ENCODE results near the gene RNF166. TPM values are rescaled to one million over a fixed set of nuclear protein-coding genes. Genes with fewer than 3 reads are reported as not detected.

RNF166 gene
- total RNA-seq, 1 donor from 2014 or later, result 26.5 TPM

DNA sequence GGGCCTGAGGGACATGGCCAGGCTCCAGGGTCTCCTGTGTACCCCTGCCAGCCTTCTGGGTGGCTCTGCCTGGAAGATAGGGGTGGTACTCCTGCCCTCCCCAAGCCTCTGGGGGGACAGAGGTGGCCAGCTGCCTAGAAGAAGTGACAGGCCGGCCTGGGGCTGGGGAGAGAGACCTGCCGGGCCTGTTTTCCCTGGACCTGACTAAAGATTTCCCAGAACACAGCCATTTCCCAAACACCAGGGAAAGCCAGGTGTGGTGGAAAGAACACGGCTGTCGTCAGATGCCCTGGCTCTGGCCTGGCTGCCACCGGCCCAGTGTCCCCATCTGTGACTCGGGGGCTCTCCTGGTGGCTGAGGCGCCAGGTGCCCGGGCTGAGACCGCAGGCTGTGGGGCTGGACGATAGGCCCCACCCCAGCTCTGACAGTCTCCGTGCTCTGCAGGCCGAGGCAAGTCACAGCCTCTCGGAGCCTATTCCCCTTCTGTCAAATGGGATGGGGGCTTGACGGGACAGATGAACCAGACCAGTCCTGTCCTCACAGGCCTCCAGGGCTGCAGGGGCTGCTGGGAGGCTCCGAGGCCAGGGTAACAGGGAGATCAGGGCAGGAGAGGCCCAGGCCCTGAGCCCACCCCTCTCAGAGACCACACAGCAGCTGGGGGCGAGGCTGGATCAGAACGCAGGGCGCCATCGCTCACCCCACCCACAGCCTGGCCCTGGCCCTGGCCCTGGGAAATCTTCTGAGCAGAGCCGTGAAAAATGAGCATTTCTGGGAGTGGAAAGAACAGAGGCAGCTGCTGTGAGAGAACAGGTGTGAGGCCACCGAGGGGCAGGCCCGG, 33.1 kb upstream of the RNF166 start:
- Mint-ChIP-seq H3K9me3 (ENCODE audit: unreplicated experiment) (peaks cover 11% of the 10 kb centered on the region), H3K4me3 (ENCODE audit: unreplicated experiment) (no peak overlapping the region), H3K4me1 (ENCODE audit: low read depth, unreplicated experiment) (peaks cover 1% of the 10 kb centered on the region), H3K27me3 (ENCODE audit: unreplicated experiment) (peaks cover 4% of the 10 kb centered on the region), H3K27ac (ENCODE audit: unreplicated experiment) (no peak overlapping the region), H3K36me3 (ENCODE audit: unreplicated experiment) (no peaks in the 10 kb centered on the region)
- TF ChIP-seq, protein P1, sequence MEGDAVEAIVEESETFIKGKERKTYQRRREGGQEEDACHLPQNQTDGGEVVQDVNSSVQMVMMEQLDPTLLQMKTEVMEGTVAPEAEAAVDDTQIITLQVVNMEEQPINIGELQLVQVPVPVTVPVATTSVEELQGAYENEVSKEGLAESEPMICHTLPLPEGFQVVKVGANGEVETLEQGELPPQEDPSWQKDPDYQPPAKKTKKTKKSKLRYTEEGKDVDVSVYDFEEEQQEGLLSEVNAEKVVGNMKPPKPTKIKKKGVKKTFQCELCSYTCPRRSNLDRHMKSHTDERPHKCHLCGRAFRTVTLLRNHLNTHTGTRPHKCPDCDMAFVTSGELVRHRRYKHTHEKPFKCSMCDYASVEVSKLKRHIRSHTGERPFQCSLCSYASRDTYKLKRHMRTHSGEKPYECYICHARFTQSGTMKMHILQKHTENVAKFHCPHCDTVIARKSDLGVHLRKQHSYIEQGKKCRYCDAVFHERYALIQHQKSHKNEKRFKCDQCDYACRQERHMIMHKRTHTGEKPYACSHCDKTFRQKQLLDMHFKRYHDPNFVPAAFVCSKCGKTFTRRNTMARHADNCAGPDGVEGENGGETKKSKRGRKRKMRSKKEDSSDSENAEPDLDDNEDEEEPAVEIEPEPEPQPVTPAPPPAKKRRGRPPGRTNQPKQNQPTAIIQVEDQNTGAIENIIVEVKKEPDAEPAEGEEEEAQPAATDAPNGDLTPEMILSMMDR (IDR thresholded peaks at IDR 0.05; ENCODE audit: partially characterized antibody, unreplicated experiment), result no peak
- no peak for DNase-seq

DNA sequence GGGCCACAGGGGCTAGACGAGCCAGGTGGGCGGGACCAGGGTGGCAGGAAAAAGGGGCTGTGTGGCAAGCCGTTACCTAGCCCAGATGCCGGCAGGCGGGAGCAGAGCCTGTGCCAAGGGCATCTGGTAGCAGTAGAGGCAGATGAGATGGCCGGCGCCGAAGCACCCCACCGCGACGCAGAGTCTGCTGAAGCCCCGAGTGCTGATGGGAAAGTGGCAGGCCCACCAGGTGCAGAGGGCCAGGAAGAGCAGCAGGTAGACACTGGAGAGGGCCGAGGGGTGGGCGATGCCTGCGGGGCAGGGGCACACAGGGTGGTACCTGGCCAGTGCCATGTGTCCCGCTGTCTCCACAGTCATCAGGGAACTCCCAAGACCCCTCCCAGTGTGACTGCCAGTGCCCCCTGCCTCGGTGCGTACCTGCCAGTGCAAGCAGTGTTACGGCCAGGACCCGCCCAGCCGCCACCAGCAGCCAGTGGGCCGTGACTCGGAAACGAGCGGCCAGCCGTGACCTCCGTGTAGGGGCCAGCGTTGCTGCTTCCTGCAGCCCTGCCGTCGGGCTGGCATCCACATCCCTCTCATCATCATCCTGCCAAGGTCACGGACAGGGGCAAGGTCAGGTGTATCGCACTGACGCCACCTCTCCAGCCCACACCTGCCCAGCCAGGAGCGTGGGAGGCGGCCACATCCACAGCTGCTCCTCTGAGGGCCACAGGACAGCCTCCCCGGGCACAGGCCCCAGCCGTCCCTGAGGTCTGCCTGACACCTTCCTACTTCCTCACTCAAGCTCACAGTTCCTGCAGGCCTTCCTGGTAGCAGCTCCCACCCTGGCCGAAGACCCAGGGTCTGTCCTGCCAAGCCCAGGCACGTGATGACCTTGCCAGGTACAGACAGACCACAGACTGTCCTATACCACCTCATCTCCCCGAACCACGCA, 32.2 kb upstream of the RNF166 start:
- H3K27ac Mint-ChIP-seq (ENCODE audit: unreplicated experiment), result no peak overlapping the region
- no peaks in the 10 kb centered on the region for H3K36me3 Mint-ChIP-seq (ENCODE audit: unreplicated experiment)
- peaks cover 8% of the 10 kb centered on the region for H3K9me3 Mint-ChIP-seq (ENCODE audit: unreplicated experiment)
- TF ChIP-seq, protein P1 (IDR thresholded peaks at IDR 0.05; ENCODE audit: partially characterized antibody, unreplicated experiment), result no peak
- H3K27me3 Mint-ChIP-seq (ENCODE audit: unreplicated experiment), result peaks cover 4% of the 10 kb centered on the region
- H3K4me1 Mint-ChIP-seq (ENCODE audit: low read depth, unreplicated experiment), result no peaks in the 10 kb centered on the region
- no peak overlapping the region for H3K4me3 Mint-ChIP-seq (ENCODE audit: unreplicated experiment)
- no peak for DNase-seq

DNA sequence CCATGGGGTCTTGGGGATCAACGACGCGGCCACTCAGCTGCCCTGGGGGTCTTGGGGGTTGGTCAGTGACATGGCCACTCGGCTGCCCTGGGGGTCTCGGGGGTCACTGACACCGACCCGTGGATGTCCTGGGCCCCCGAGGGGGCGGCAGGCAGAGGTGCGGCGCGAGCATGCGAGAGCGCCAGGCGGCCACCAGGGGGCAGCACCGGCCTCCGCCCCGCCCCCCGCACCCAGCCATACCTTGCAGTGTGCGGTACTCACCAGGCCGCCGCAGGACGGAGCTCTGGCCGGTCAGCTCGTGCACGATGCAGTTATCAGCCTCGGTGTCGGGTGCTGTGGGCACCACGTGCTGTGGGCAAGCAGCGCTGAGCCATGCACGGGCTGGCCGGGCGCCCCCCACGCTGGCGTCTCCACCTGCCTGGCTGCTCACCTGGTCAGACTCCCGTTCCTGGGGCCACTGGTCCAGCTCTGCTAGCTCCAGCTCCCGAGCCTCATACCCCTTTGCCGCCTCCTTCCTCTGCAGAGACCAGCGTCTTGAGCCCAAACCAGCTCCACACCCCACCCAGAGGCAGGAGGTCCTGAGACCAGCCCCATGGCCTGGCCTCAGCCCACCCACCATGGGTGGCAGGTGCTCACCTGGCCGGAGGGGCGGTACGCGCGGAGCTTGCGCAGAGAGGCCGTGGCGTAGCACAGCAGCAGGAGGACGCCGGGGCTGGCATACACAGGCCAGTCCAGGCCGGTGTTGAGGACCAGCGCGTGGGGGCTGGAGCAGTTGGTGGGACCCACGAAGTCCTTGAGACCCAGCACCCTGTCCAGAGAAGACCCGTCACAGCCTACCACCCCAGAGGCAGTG, 31.3 kb upstream of the RNF166 start:
- no peak overlapping the region for H3K27ac Mint-ChIP-seq (ENCODE audit: unreplicated experiment)

DNA sequence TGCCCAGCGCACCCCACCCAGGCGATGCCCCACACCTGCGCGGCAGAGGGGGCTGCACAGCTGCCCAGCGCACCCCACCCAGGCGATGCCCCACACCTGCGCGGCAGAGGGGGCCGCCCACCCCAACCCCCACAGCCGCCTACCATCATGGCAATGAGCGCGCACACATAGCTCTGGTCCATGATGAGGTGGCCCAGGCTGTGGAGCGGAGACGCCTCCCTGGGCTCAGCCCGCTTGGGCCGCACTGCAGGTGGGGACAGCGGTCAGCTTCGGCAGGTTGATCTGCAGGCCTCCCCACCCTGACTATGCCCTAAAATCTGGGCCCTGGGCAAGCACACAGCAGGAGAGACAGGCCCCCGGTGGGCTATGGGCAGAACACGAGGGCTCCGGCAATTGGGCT, 30.3 kb upstream of the RNF166 start:
- Mint-ChIP-seq H3K27me3 (ENCODE audit: unreplicated experiment) (peaks cover 7% of the 10 kb centered on the region), H3K27ac (ENCODE audit: unreplicated experiment) (no peak overlapping the region), H3K4me1 (ENCODE audit: low read depth, unreplicated experiment) (peaks cover under 1% of the 10 kb centered on the region), H3K36me3 (ENCODE audit: unreplicated experiment) (no peaks in the 10 kb centered on the region), H3K9me3 (ENCODE audit: unreplicated experiment) (peaks cover 6% of the 10 kb centered on the region), H3K4me3 (ENCODE audit: unreplicated experiment) (no peak overlapping the region)
- TF ChIP-seq, protein P1 (IDR thresholded peaks at IDR 0.05; ENCODE audit: partially characterized antibody, unreplicated experiment), result no peak
- DNase-seq, result no peak

More for the DNA sequence above, 31.3 kb upstream of the RNF166 start:
- no peaks in the 10 kb centered on the region for H3K36me3 Mint-ChIP-seq (ENCODE audit: unreplicated experiment)
- peaks cover 6% of the 10 kb centered on the region for H3K9me3 Mint-ChIP-seq (ENCODE audit: unreplicated experiment)
- peak; percentile 81 for DNase-seq
- TF ChIP-seq, protein P1 (IDR thresholded peaks at IDR 0.05; ENCODE audit: partially characterized antibody, unreplicated experiment), result peak; percentile 100
- H3K27me3 Mint-ChIP-seq (ENCODE audit: unreplicated experiment), result peaks cover 4% of the 10 kb centered on the region
- no peak overlapping the region for H3K4me3 Mint-ChIP-seq (ENCODE audit: unreplicated experiment)
- H3K4me1 Mint-ChIP-seq (ENCODE audit: low read depth, unreplicated experiment), result no peaks in the 10 kb centered on the region
